IMR-90 (cell line): Measurements from ENCODE around the gene PSMD2. TPM values are rescaled to one million over a fixed set of nuclear protein-coding genes. Genes with fewer than 3 reads are reported as not detected.

Experiments used
- ATAC-seq: fragments of 200-7000 bp; cut with Tn5 transposase; 2 replicates; pipeline ENCODE4 v1.9.1; 2020; ENCODE audit warnings: low read depth, mild to moderate bottlenecking, moderate library complexity
- BruUV-seq: library from RNA; stranded (reverse); fragments of 400-500 nt; replicated peaks from 2 replicates; lab custom pipeline; 2021; lab: Mats Ljungman, UMichigan
- CTCF ChIA-PET: fragments of 300-600 bp; formaldehyde crosslinking; extraction: SDS; loops from one replicate; lab custom pipeline; 2021; ENCODE audit warnings: antibody characterized with exemption; lab: Yijun Ruan, JAX
- POLR2A ChIA-PET: fragments of 300-600 bp; sonication (Branson Sonifier 250); formaldehyde crosslinking; loops from one replicate; lab custom pipeline; 2022; ENCODE audit warnings: antibody characterized with exemption; ENCODE audit not compliant: unreplicated experiment; lab: Charles Lee
- DNase-seq: peaks from one replicate; pipeline ENCODE4 v3.0.0; 2013
- H2AFZ ChIP-seq: replicated peaks from 2 replicates; pipeline ENCODE3; 2013; ENCODE audit warnings: low read length, mild to moderate bottlenecking; ENCODE audit not compliant: poor library complexity
- H2AK5ac ChIP-seq: 2 replicates; pipeline ENCODE4 v1.6.1; 2013; ENCODE audit warnings: low read depth, low read length, inconsistent platforms
- H2AK9ac ChIP-seq: replicated peaks from 2 replicates; pipeline ENCODE3; 2013; ENCODE audit warnings: mild to moderate bottlenecking, low read depth, low read length, moderate library complexity; ENCODE audit not compliant: poor library complexity
- H2BK120ac ChIP-seq: 2 replicates; pipeline ENCODE4 v1.6.1; 2013; ENCODE audit warnings: low read depth, low read length, inconsistent platforms
- H2BK15ac ChIP-seq: 3 replicates; pipeline ENCODE4 v1.6.1; 2013; ENCODE audit warnings: low read depth, low read length, inconsistent platforms
- H2BK20ac ChIP-seq: 2 replicates; pipeline ENCODE4 v1.6.1; 2013; ENCODE audit warnings: low read depth, mild to moderate bottlenecking, inconsistent platforms, low read length, moderate library complexity
- H2BK5ac ChIP-seq: 2 replicates; pipeline ENCODE4 v1.6.1; 2013; ENCODE audit warnings: mild to moderate bottlenecking, low read depth, low read length, inconsistent platforms; ENCODE audit not compliant: poor library complexity, severe bottlenecking
- H3K14ac ChIP-seq: replicated peaks from 2 replicates; pipeline ENCODE4 v1.6.1; 2013; ENCODE audit warnings: low read depth, low read length, inconsistent platforms
- H3K18ac ChIP-seq: 2 replicates; pipeline ENCODE4 v1.6.1; 2013; ENCODE audit warnings: low read depth, low read length, control low read depth
- H3K23ac ChIP-seq: 2 replicates; pipeline ENCODE4 v1.6.1; 2013; ENCODE audit warnings: low read depth, low read length, inconsistent platforms
- H3K27ac ChIP-seq: 2 replicates; pipeline ENCODE4 v1.5.1; 2013; ENCODE audit warnings: mild to moderate bottlenecking, control low read depth, low read length; ENCODE audit not compliant: insufficient read depth
- H3K27me3 ChIP-seq: 2 replicates; pipeline ENCODE4 v1.6.1; 2013; ENCODE audit warnings: low read length; ENCODE audit not compliant: control insufficient read depth, insufficient read depth
- H3K36me3 ChIP-seq: 2 replicates; pipeline ENCODE4 v1.6.1; 2013; ENCODE audit warnings: low read length, mixed read lengths; ENCODE audit not compliant: control insufficient read depth, insufficient read depth
- H3K4ac ChIP-seq: 2 replicates; pipeline ENCODE4 v1.6.1; 2013; ENCODE audit warnings: low read depth, low read length, inconsistent platforms
- H3K4me1 ChIP-seq: 2 replicates; pipeline ENCODE4 v1.6.1; 2013; ENCODE audit warnings: low read length, mixed read lengths; ENCODE audit not compliant: control insufficient read depth, insufficient read depth
- H3K4me2 ChIP-seq: 2 replicates; pipeline ENCODE4 v1.6.1; 2013; ENCODE audit warnings: low read depth, mild to moderate bottlenecking, control low read depth, low read length, moderate library complexity
- H3K4me3 ChIP-seq: 2 replicates; pipeline ENCODE4 v1.5.1; 2013; ENCODE audit warnings: low read depth, mild to moderate bottlenecking, control low read depth, low read length, moderate library complexity; ENCODE audit not compliant: insufficient read depth
- H3K56ac ChIP-seq: 2 replicates; pipeline ENCODE4 v1.6.1; 2013; ENCODE audit warnings: low read length, inconsistent platforms; ENCODE audit not compliant: insufficient read depth; ENCODE audit errors: extremely low read depth
- H3K79me1 ChIP-seq, 2 experiments: 2 replicates each; pipeline ENCODE4 v1.6.1; 2013; ENCODE audit warnings: low read length in 2 of 2, inconsistent platforms in 1 of 2, low read depth in 1 of 2
- H3K9ac ChIP-seq: 2 replicates; pipeline ENCODE4 v1.6.1; 2013; ENCODE audit warnings: low read depth, low read length, control low read depth
- H3K9me1 ChIP-seq: 2 replicates; pipeline ENCODE4 v1.6.1; 2013; ENCODE audit warnings: low read length, inconsistent platforms; ENCODE audit not compliant: insufficient read depth
- H3K9me3 ChIP-seq: 2 replicates; pipeline ENCODE4 v1.6.1; 2013; ENCODE audit warnings: low read length; ENCODE audit not compliant: control insufficient read depth, insufficient read depth
- H4K20me1 ChIP-seq: 2 replicates; pipeline ENCODE4 v1.6.1; 2013; ENCODE audit warnings: low read length, inconsistent platforms; ENCODE audit not compliant: insufficient read depth
- H4K5ac ChIP-seq: 2 replicates; pipeline ENCODE4 v1.6.1; 2013; ENCODE audit warnings: mild to moderate bottlenecking, low read depth, low read length, control low read depth
- H4K8ac ChIP-seq, 2 experiments: 2 replicates each; pipeline ENCODE4 v1.6.1; 2013; ENCODE audit warnings: low read depth in 2 of 2, low read length in 2 of 2, control low read depth in 1 of 2, inconsistent platforms in 1 of 2
- H4K91ac ChIP-seq: 2 replicates; pipeline ENCODE4 v1.6.1; 2013; ENCODE audit warnings: low read depth, low read length, inconsistent platforms; ENCODE audit not compliant: insufficient read depth
- BHLHE40 ChIP-seq: fragments of 150-350 bp; IDR thresholded peaks from 2 replicates; pipeline ENCODE4 v1.6.1; 2016; ENCODE audit warnings: mild to moderate bottlenecking, low read depth, low read length
- CEBPB ChIP-seq: IDR thresholded peaks from 2 replicates; pipeline ENCODE4 v1.6.1; 2012; ENCODE audit warnings: low read depth, low read length, improper control_type of control experiment
- ELK1 ChIP-seq: fragments of 150-350 bp; IDR thresholded peaks from 2 replicates; pipeline ENCODE4 v1.6.1; 2016; ENCODE audit warnings: low read depth, mild to moderate bottlenecking, low read length, moderate library complexity, borderline replicate concordance
- POLR2A ChIP-seq: IDR thresholded peaks from 2 replicates; pipeline ENCODE4 v1.6.1; 2012; ENCODE audit warnings: mild to moderate bottlenecking, low read depth, low read length
- RCOR1 ChIP-seq: IDR thresholded peaks from 2 replicates; pipeline ENCODE4 v1.6.1; 2012; ENCODE audit warnings: mild to moderate bottlenecking, low read length, improper control_type of control experiment; ENCODE audit not compliant: insufficient replicate concordance
- RFX5 ChIP-seq: IDR thresholded peaks from 2 replicates; pipeline ENCODE4 v1.8.0; 2012; ENCODE audit warnings: low read depth, mild to moderate bottlenecking, low read length, moderate library complexity
- USF2 ChIP-seq: fragments of 150-350 bp; IDR thresholded peaks from 2 replicates; pipeline ENCODE4 v1.6.1; 2017; ENCODE audit warnings: mild to moderate bottlenecking, antibody characterized with exemption, low read length, low read depth
- WGBS, 2 experiments: methylation state at CpG; one replicate each; pipeline versions ENCODE4 v1.1.5 to v1.1.7; 2013; ENCODE audit warnings: missing lambda C conversion rate in 2 of 2; ENCODE audit not compliant: insufficient read length in 1 of 2; ENCODE audit errors: extremely low coverage in 2 of 2; 5-methylcytosine and 5-hydroxymethylcytosine counted together
- dilution Hi-C: fragments of 300-500 bp; cut with HindIII; formaldehyde crosslinking; loops from one replicate; pipeline ENCODE4 v1.14.3; 2018; ENCODE audit warnings: low sequenced_read_pairs; ENCODE audit not compliant: unreplicated experiment
- in situ Hi-C: fragments of 300-500 bp; cut with MboI; formaldehyde crosslinking; loops from 3 replicates; pipeline ENCODE4 v1.14.3; 2019; ENCODE audit warnings: low sequenced_read_pairs, inconsistent platforms, mixed read lengths
- intact Hi-C: fragments of 100-400 bp; cut with micrococcal nuclease; formaldehyde crosslinking; loops from 2 replicates; pipeline ENCODE4 v1.10.0; 2022
- polyA plus RNA-seq, 3 experiments: library from polyadenylated mRNA; depleted of rRNA; stranded (reverse); fragments of >200 nt; gene quantifications; 2 replicates each; pipeline ENCODE4 v1.2.3, GENCODE V29; 2012; ENCODE audit warnings: low replicate concordance in 1 of 3
- total RNA-seq: library from RNA; depleted of rRNA; stranded (reverse); fragments of >200 nt; gene quantifications from 2 replicates; pipeline ENCODE4 v1.2.3, GENCODE V29; 2012

Gene PSMD2
- total and polyA plus RNA-seq, 2 of the 4 experiments (the other 2 are of a cell fraction) = 514 to 872 TPM

DNA sequence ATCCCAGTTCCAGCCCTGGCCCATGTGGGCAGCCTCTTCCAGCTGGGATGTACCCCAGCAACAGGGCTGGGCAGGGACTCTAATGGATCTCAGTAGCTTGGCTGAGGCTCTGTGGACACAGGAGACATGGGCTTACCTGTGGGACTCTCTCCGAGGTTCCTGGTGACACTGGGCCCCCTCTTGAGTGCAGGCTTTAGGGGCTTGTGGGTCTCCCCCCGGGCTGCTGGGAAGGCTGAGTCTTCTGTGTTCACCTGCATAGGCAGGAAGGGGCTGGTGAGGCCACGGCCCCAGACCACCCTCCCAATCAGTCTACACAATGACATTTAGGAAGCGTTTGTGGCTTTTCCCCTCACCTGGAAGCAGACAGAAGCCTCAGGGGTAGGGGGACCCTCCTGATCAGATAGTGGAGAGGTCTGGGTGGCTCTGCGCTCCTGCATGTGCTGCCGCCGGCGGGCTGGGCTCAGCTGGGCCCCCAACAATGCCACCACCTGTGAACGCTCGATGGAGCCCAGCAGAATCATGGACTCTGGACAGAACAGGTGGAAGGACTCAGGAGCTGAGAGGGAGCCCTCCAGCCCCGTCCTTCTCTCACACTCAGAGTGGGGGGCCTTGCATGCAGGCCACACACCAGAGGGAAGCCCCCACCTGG is 54.0 kb downstream of the PSMD2 start:
- peaks cover 22% of the 10 kb centered on the region for H3K36me3 ChIP-seq
- in situ Hi-C loops = no loop called here
- WGBS, 2 experiments = no CpG with 5 or more reads among the region's 11 CpGs

More for the DNA sequence above, 54.0 kb downstream of the PSMD2 start:
- Histone ChIP-seq H3K4ac (no peak overlapping the region), H3K27ac (no peak overlapping the region), H2BK15ac (no peak overlapping the region), H2AK9ac (no peak overlapping the region), H2BK20ac (no peak overlapping the region), H3K9me3 (no peaks in the 10 kb centered on the region), H4K20me1 (no peaks in the 10 kb centered on the region; the same call in 1 of the 2 replicates), H3K27me3 (no peaks in the 10 kb centered on the region), H3K9me1 (peaks cover 9% of the 10 kb centered on the region; the same call in 1 of the 2 replicates), H4K8ac (no peak overlapping the region), H4K91ac (no peak overlapping the region), H3K9ac (no peak overlapping the region), H3K56ac (no peak overlapping the region), H2BK120ac (no peak overlapping the region), H3K4me1 (no peaks in the 10 kb centered on the region), H3K14ac (no peak overlapping the region), H3K4me2 (no peak overlapping the region), H3K18ac (no peak overlapping the region), H3K23ac (no peak overlapping the region), H2AK5ac (no peak overlapping the region), H3K4me3 (no peak overlapping the region), H2BK5ac (no peak overlapping the region), H3K79me1 (no peaks in the 10 kb centered on the region), H4K5ac (no peak overlapping the region), H2AFZ (peak overlapping the region; percentile 41)
- TF ChIP-seq CEBPB (no peak), BHLHE40 (no peak), RFX5 (no peak), USF2 (no peak), ELK1 (no peak), POLR2A (no peak), RCOR1 (no peak)
- dilution Hi-C loops = loop anchor here (25.0 kb wide), 1 partner anchor 184 kb away; no protein-coding TSS in a partner anchor
- intact Hi-C loops = no loop called here
- CTCF ChIA-PET = no interaction called here
- no TSS peak for BruUV-seq
- DNase-seq = no peak
- POLR2A ChIA-PET = no interaction called here
- ATAC-seq = no peak
